ENCODE data around the gene RSAD1. TPM values are rescaled to one million over a fixed set of nuclear protein-coding genes. Genes with fewer than 3 reads are reported as not detected.

Gene RSAD1
- total RNA-seq, 1 donor from 2014 or later, result 25.9 TPM

GRCh38 chr17:50480142-50480764 is 1.6 kb downstream of the RSAD1 start:
- peaks cover 5% of the 10 kb centered on the region for H3K4me1 Mint-ChIP-seq (ENCODE audit: unreplicated experiment)
- DNase-seq (ENCODE audit: low spot score), result no peak
- no peak overlapping the region for H3K27ac Mint-ChIP-seq (ENCODE audit: unreplicated experiment)
- peak overlapping the region; percentile 93 for H3K4me3 Mint-ChIP-seq (ENCODE audit: unreplicated experiment)
- H3K27me3 Mint-ChIP-seq (ENCODE audit: unreplicated experiment), result peaks cover 7% of the 10 kb centered on the region
- H3K9me3 Mint-ChIP-seq (ENCODE audit: unreplicated experiment), result no peaks in the 10 kb centered on the region
- H3K36me3 Mint-ChIP-seq (ENCODE audit: low read depth, unreplicated experiment), result peaks cover 13% of the 10 kb centered on the region
- TF ChIP-seq CTCF (IDR thresholded peaks at IDR 0.05; ENCODE audit: unreplicated experiment), result no peak

- Mint-ChIP-seq H3K27ac (ENCODE audit: unreplicated experiment) (no peak overlapping the region), H3K27me3 (ENCODE audit: unreplicated experiment) (peaks cover 4% of the 10 kb centered on the region), H3K4me1 (ENCODE audit: unreplicated experiment) (peaks cover 5% of the 10 kb centered on the region), H3K9me3 (ENCODE audit: unreplicated experiment) (no peaks in the 10 kb centered on the region), H3K4me3 (ENCODE audit: unreplicated experiment) (no peak overlapping the region), H3K36me3 (ENCODE audit: low read depth, unreplicated experiment) (peaks cover 20% of the 10 kb centered on the region)
- TF ChIP-seq CTCF (IDR thresholded peaks at IDR 0.05; ENCODE audit: unreplicated experiment), result no peak
- DNase-seq (ENCODE audit: low spot score), result no peak
These were observed 2.3 kb downstream of the RSAD1 start for GRCh38 chr17:50480854-50481490.

DNA sequence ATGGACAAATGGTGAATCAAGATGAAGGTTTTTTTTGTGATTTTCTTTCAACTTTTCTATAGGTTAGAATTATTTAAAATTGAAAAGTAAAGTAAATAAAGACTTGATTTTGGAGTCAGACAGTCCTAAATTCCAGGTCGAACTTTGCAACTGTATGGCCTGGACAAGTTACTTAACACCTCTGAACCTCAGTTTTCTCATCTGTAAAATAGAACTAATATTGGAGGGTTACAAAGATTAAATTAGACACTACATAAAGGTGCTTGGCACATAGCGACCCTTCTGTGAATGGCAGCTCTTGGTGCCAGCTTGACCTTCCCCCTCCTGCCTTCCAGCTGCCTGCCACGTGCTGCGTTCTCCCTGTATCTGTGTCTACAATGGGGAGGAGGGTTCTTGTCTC is 3.0 kb downstream of the RSAD1 start:
- no peak for TF ChIP-seq CTCF (IDR thresholded peaks at IDR 0.05; ENCODE audit: unreplicated experiment)
- H3K4me3 Mint-ChIP-seq (ENCODE audit: unreplicated experiment), result no peak overlapping the region
- no peaks in the 10 kb centered on the region for H3K9me3 Mint-ChIP-seq (ENCODE audit: unreplicated experiment)
- peaks cover 5% of the 10 kb centered on the region for H3K4me1 Mint-ChIP-seq (ENCODE audit: unreplicated experiment)
- no peak for DNase-seq (ENCODE audit: low spot score)
- H3K27ac Mint-ChIP-seq (ENCODE audit: unreplicated experiment), result no peak overlapping the region
- peaks cover 4% of the 10 kb centered on the region for H3K27me3 Mint-ChIP-seq (ENCODE audit: unreplicated experiment)
- peaks cover 17% of the 10 kb centered on the region for H3K36me3 Mint-ChIP-seq (ENCODE audit: low read depth, unreplicated experiment)

DNA sequence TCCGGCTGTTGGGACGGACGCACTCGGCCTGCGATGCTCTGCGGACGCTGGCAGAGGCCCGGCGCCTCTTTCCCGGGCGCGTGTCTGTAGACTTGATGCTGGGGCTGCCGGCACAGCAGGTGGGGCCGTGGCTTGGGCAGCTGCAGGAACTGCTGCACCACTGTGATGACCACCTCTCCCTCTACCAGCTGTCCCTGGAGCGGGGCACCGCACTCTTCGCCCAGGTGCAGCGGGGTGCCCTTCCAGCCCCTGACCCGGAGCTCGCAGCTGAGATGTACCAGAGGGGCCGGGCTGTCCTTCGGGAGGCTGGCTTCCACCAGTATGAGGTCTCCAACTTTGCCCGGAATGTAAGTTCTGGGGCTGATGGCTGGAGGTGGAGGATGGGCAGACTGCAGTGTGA is 3.5 kb downstream of the RSAD1 start:
- TF ChIP-seq CTCF (IDR thresholded peaks at IDR 0.05; ENCODE audit: unreplicated experiment), result no peak
- H3K9me3 Mint-ChIP-seq (ENCODE audit: unreplicated experiment), result no peaks in the 10 kb centered on the region

GRCh38 chr17:50482516-50482915 is 3.9 kb downstream of the RSAD1 start:
- no peaks in the 10 kb centered on the region for H3K9me3 Mint-ChIP-seq (ENCODE audit: unreplicated experiment)
- peaks cover 17% of the 10 kb centered on the region for H3K36me3 Mint-ChIP-seq (ENCODE audit: low read depth, unreplicated experiment)
- H3K4me1 Mint-ChIP-seq (ENCODE audit: unreplicated experiment), result peaks cover 5% of the 10 kb centered on the region
- no peak overlapping the region for H3K27ac Mint-ChIP-seq (ENCODE audit: unreplicated experiment)
- no peak overlapping the region for H3K4me3 Mint-ChIP-seq (ENCODE audit: unreplicated experiment)
- TF ChIP-seq CTCF (IDR thresholded peaks at IDR 0.05; ENCODE audit: unreplicated experiment), result peak; percentile 86
- peaks cover 4% of the 10 kb centered on the region for H3K27me3 Mint-ChIP-seq (ENCODE audit: unreplicated experiment)
- peak; percentile 88 for DNase-seq (ENCODE audit: low spot score)

More for the DNA sequence above, 3.5 kb downstream of the RSAD1 start:
- Mint-ChIP-seq H3K27me3 (ENCODE audit: unreplicated experiment) (peaks cover 4% of the 10 kb centered on the region), H3K27ac (ENCODE audit: unreplicated experiment) (no peak overlapping the region), H3K4me3 (ENCODE audit: unreplicated experiment) (no peak overlapping the region), H3K4me1 (ENCODE audit: unreplicated experiment) (peaks cover 5% of the 10 kb centered on the region), H3K36me3 (ENCODE audit: low read depth, unreplicated experiment) (peaks cover 17% of the 10 kb centered on the region)
- DNase-seq (ENCODE audit: low spot score), result no peak
